ENCODE measurements around the gene SUGP2.

- TF ChIP-seq EZH2 (IDR thresholded peaks at IDR 0.05) = no peak
- no peak for TF ChIP-seq CTCF (IDR thresholded peaks at IDR 0.05)
- TF ChIP-seq EZH2phosphoT487 (IDR thresholded peaks at IDR 0.05) = no peak
Observed at GRCh38 chr19:19064811-19065745, 31.8 kb upstream of the SUGP2 start.
